GM12872 (cell line): ENCODE measurements around the gene PILRA.

Experiments
- CTCF ChIP-seq: IDR thresholded peaks from 3 replicates; pipeline ENCODE4 v1.5.1; 2011; ENCODE audit warnings: low read depth, mild to moderate bottlenecking, low read length, moderate library complexity; ENCODE audit not compliant: insufficient read depth

The PILRA gene

GRCh38 chr7:100360135-100360854 is 13.0 kb upstream of the PILRA start:
- no peak for TF ChIP-seq CTCF

- no peak for TF ChIP-seq CTCF
Measured at GRCh38 chr7:100363098-100363497, 10.2 kb upstream of the PILRA start.

- TF ChIP-seq CTCF, result no peak
Measured at GRCh38 chr7:100364480-100364879, 8.8 kb upstream of the PILRA start.

- no peak for TF ChIP-seq CTCF
Measured at GRCh38 chr7:100366411-100367250, 6.7 kb upstream of the PILRA start.

- TF ChIP-seq CTCF, result no peak
Measured at GRCh38 chr7:100367251-100367620, 6.1 kb upstream of the PILRA start.

- TF ChIP-seq CTCF, result peak; percentile 18; the same call in 1 of the 3 replicates
Measured at GRCh38 chr7:100367676-100368613, 5.3 kb upstream of the PILRA start.

GRCh38 chr7:100369105-100369504 is 4.2 kb upstream of the PILRA start:
- TF ChIP-seq CTCF, result no peak
